ENCODE data around the gene INSYN1. TPM values are rescaled to one million over a fixed set of nuclear protein-coding genes. Genes with fewer than 3 reads are reported as not detected.

Gene INSYN1
- total and polyA plus RNA-seq, 2 experiments from 2014 or later, result 0.18 to 14.2 TPM

- Histone ChIP-seq H3K4me3 (no peak overlapping the region), H3F3A (replicated peaks; ENCODE audit: low read depth) (no peaks in the 10 kb centered on the region), H4K20me1 (replicated peaks; ENCODE audit: insufficient read depth) (no peaks in the 10 kb centered on the region), H3K4me1 (ENCODE audit: insufficient read depth) (peaks cover 11% of the 10 kb centered on the region), H3K27me3 (ENCODE audit: insufficient read depth) (no peaks in the 10 kb centered on the region), H3K79me2 (replicated peaks; ENCODE audit: insufficient read depth) (no peaks in the 10 kb centered on the region), H2AFZ (no peak overlapping the region), H3K27ac (ENCODE audit: low read depth) (no peak overlapping the region), H3K36me3 (ENCODE audit: insufficient read depth) (no peaks in the 10 kb centered on the region), H3K9me2 (ENCODE audit: insufficient read depth) (no peaks in the 10 kb centered on the region), H3K4me2 (no peak overlapping the region)
- TF ChIP-seq ETS1 (IDR thresholded peaks at IDR 0.05) (no peak), ZNF331 (CRISPR knock-in tag; IDR thresholded peaks at IDR 0.05; ENCODE audit: low read depth) (no peak), ZNF114 (CRISPR knock-in tag; IDR thresholded peaks at IDR 0.05) (no peak), EZH2phosphoT487 (IDR thresholded peaks at IDR 0.05; ENCODE audit: unreplicated experiment) (no peak), CTCF (conservative IDR thresholded peaks at IDR 0.05; ENCODE audit: low read depth in 2 of 2) (no peak), POLR2AphosphoS5 (IDR thresholded peaks at IDR 0.05; ENCODE audit: low read depth) (no peak), NANOG (IDR thresholded peaks at IDR 0.05; ENCODE audit: borderline replicate concordance) (no peak)
- no peak overlapping the region for H3K27ac Mint-ChIP-seq
- peaks cover 14% of the 10 kb centered on the region for H3K27me3 Mint-ChIP-seq (ENCODE audit: insufficient read depth, low read depth, poor library complexity)
- H3K36me3 Mint-ChIP-seq (ENCODE audit: low read depth), result no peaks in the 10 kb centered on the region
- no peak for ATAC-seq
- no peak for DNase-seq (ENCODE audit: low spot score)
- peaks cover 23% of the 10 kb centered on the region for H3K4me1 Mint-ChIP-seq
- no peak overlapping the region for H3K4me3 Mint-ChIP-seq
- no peaks in the 10 kb centered on the region for H3K9me3 Mint-ChIP-seq
These were observed 26.8 kb upstream of the INSYN1 start for GRCh38 chr15:73779974-73780373.

- ATAC-seq, result no peak
- no peak overlapping the region for H3K4me3 Mint-ChIP-seq
- H3K79me2 ChIP-seq (replicated peaks; ENCODE audit: insufficient read depth), result no peaks in the 10 kb centered on the region
- peaks cover 13% of the 10 kb centered on the region for H3K27me3 Mint-ChIP-seq (ENCODE audit: insufficient read depth, low read depth, poor library complexity)
- H3K4me1 Mint-ChIP-seq, result peaks cover 18% of the 10 kb centered on the region
- no peak overlapping the region for H3K4me2 ChIP-seq
- H4K20me1 ChIP-seq (replicated peaks; ENCODE audit: insufficient read depth), result no peaks in the 10 kb centered on the region
- no peaks in the 10 kb centered on the region for H3K4me1 ChIP-seq (ENCODE audit: insufficient read depth)
- H3K4me3 ChIP-seq, result no peak overlapping the region
- no peaks in the 10 kb centered on the region for H3K27me3 ChIP-seq (ENCODE audit: insufficient read depth)
- H3F3A ChIP-seq (replicated peaks; ENCODE audit: low read depth), result no peaks in the 10 kb centered on the region
- H3K9me2 ChIP-seq (ENCODE audit: insufficient read depth), result 0 out of 2 replicates have a peak, but pooled peaks cover 5% of the 10 kb centered on the region
- H3K27ac Mint-ChIP-seq, result no peak overlapping the region
- H3K36me3 Mint-ChIP-seq (ENCODE audit: low read depth), result no peaks in the 10 kb centered on the region
- no peak overlapping the region for H3K27ac ChIP-seq (ENCODE audit: low read depth)
- H3K36me3 ChIP-seq (ENCODE audit: insufficient read depth), result no peaks in the 10 kb centered on the region
- no peaks in the 10 kb centered on the region for H3K9me3 Mint-ChIP-seq
- H2AFZ ChIP-seq, result no peak overlapping the region
- DNase-seq (ENCODE audit: low spot score), result no peak
- TF ChIP-seq EZH2phosphoT487 (IDR thresholded peaks at IDR 0.05; ENCODE audit: unreplicated experiment) (no peak), NANOG (IDR thresholded peaks at IDR 0.05; ENCODE audit: borderline replicate concordance) (no peak), REST (IDR thresholded peaks at IDR 0.05; ENCODE audit: unreplicated experiment) (no peak), JUNB (IDR thresholded peaks at IDR 0.05; ENCODE audit: unreplicated experiment) (no peak), POLR2AphosphoS5 (IDR thresholded peaks at IDR 0.05; ENCODE audit: low read depth) (no peak), CREB1 (CRISPR knock-in tag; IDR thresholded peaks at IDR 0.05; ENCODE audit: low read depth) (no peak)
These were observed 24.6 kb upstream of the INSYN1 start for GRCh38 chr15:73777741-73778140.
